22Rv1 (cell line): ENCODE results near the gene COMMD6.

ENCODE experiments used
- H3K27ac ChIP-seq: fragments of 450-650 bp; 2 replicates; pipeline ENCODE4 v1.5.1; 2017
- CTCF ChIP-seq: fragments of 450-650 bp; IDR thresholded peaks from 2 replicates; pipeline ENCODE4 v1.5.1; 2017; ENCODE audit warnings: mild to moderate bottlenecking
- ZFX ChIP-seq: fragments of 450-650 bp; IDR thresholded peaks from 2 replicates; pipeline ENCODE4 v1.6.1; 2017; ENCODE audit warnings: antibody characterized with exemption, borderline replicate concordance

The COMMD6 gene

GRCh38 chr13:75493156-75493555 is 44.5 kb downstream of the COMMD6 start:
- TF ChIP-seq ZFX = no peak
- no peak for TF ChIP-seq CTCF
- no peak overlapping the region for H3K27ac ChIP-seq

GRCh38 chr13:75492389-75492788 is 45.3 kb downstream of the COMMD6 start:
- H3K27ac ChIP-seq = no peak overlapping the region
- no peak for TF ChIP-seq CTCF
- no peak for TF ChIP-seq ZFX

- TF ChIP-seq CTCF (no peak), ZFX (no peak)
- H3K27ac ChIP-seq = no peak overlapping the region
Observed at GRCh38 chr13:75491376-75491775, 46.3 kb downstream of the COMMD6 start.

- H3K27ac ChIP-seq = no peak overlapping the region
- TF ChIP-seq ZFX (no peak), CTCF (no peak)
Observed at GRCh38 chr13:75489502-75490263, 48.0 kb downstream of the COMMD6 start.

- H3K27ac ChIP-seq = no peak overlapping the region
- TF ChIP-seq CTCF (no peak), ZFX (no peak)
Observed at GRCh38 chr13:75486146-75487062, 51.2 kb downstream of the COMMD6 start.

GRCh38 chr13:75485286-75486062 is 52.2 kb downstream of the COMMD6 start:
- TF ChIP-seq CTCF (no peak), ZFX (no peak)
- no peak overlapping the region for H3K27ac ChIP-seq
